Measurements from ENCODE around the gene FBXL14. TPM values are rescaled to one million over a fixed set of nuclear protein-coding genes. Genes with fewer than 3 reads are reported as not detected.
A peak's percentile ranks its signal among the peaks of the same experiment; 100 is the strongest.

Gene FBXL14
- total and polyA plus RNA-seq, 9 of the 15 experiments (the other 6 are each of a cell fraction or from before 2014, with no cell fraction given) = 0.13 to 9.8 (median 3.3) TPM

DNA sequence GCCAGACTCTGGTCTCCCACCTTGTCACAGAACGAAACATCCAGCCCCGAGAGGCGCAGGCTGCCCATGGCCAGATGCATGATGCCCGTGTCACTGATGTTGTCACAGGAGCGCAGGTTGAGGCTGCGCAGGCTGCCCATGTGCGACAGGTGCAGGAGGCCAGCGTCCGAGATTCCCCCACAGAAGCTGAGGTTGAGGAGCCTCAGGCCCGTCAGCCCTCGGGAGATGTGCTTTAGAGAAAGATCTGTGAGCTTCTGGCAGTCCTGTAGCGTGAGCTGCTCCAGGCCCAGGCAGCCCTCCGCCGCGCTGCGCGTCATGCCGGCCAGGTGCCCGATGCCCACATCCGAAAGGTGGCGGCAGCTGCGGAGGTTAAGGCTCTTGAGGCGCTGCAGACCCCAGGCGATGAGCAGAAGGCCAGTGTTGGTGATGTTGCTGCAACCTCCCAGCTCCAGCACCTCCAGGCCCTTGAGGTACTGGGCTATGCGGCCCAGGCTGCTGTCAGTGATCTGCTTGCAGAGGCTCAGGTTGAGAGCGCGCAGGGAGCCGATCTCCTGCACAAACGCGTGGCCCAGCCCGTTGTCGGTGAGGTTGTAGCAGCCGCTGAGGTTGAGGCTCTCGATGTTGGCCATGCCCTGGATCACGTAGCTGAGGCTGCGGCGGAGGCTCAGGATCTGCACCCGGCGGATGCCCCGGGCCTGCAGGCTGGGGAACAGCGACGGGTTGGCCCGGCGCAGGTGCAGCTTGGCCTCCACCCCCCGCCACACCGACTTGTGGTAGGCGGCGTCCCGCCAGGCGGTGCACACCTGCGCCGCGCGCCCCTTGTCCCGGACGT is 991 bp downstream of the FBXL14 start (continued):
- TF ChIP-seq, protein P1, sequence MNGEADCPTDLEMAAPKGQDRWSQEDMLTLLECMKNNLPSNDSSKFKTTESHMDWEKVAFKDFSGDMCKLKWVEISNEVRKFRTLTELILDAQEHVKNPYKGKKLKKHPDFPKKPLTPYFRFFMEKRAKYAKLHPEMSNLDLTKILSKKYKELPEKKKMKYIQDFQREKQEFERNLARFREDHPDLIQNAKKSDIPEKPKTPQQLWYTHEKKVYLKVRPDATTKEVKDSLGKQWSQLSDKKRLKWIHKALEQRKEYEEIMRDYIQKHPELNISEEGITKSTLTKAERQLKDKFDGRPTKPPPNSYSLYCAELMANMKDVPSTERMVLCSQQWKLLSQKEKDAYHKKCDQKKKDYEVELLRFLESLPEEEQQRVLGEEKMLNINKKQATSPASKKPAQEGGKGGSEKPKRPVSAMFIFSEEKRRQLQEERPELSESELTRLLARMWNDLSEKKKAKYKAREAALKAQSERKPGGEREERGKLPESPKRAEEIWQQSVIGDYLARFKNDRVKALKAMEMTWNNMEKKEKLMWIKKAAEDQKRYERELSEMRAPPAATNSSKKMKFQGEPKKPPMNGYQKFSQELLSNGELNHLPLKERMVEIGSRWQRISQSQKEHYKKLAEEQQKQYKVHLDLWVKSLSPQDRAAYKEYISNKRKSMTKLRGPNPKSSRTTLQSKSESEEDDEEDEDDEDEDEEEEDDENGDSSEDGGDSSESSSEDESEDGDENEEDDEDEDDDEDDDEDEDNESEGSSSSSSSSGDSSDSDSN (IDR thresholded peaks at IDR 0.05; ENCODE audit: borderline replicate concordance in 1 of 2, low read depth in 2 of 2, low read length in 2 of 2) = peak in 1 of 2 experiments; percentile 5; a peak in 1 of 4 replicates
- TF ChIP-seq ZC3H4 (CRISPR knock-in tag; IDR thresholded peaks at IDR 0.05; ENCODE audit: borderline replicate concordance) (no peak), KDM2B (CRISPR knock-in tag; IDR thresholded peaks at IDR 0.05) (no peak), ZBTB17 (CRISPR knock-in tag; IDR thresholded peaks at IDR 0.05) (no peak), TEAD2 (tag; IDR thresholded peaks at IDR 0.05) (no peak), ZNF551 (CRISPR knock-in tag; IDR thresholded peaks at IDR 0.05) (no peak), SIN3A (IDR thresholded peaks at IDR 0.05; ENCODE audit: borderline replicate concordance in 2 of 2, control insufficient read depth in 1 of 2, low read depth in 2 of 2, low read length in 2 of 2) (0 out of 4 replicates have a peak, but pooled peaks of 1 of the 2 experiments have one; percentile 15), L3MBTL2 (IDR thresholded peaks at IDR 0.05) (peak; percentile 44; the same call in 1 of the 2 replicates), TRIM28 (IDR thresholded peaks at IDR 0.05) (no peak), NCOA1 (IDR thresholded peaks at IDR 0.05; ENCODE audit: low read depth) (no peak), RBFOX2 (IDR thresholded peaks at IDR 0.05; ENCODE audit: low read depth, low read length) (peak; percentile 56), POLR2G (IDR thresholded peaks at IDR 0.05; ENCODE audit: low read depth, low read length) (peak; percentile 59), TCF7 (IDR thresholded peaks at IDR 0.05; ENCODE audit: borderline replicate concordance) (no peak)
- TF ChIP-seq, protein P2, sequence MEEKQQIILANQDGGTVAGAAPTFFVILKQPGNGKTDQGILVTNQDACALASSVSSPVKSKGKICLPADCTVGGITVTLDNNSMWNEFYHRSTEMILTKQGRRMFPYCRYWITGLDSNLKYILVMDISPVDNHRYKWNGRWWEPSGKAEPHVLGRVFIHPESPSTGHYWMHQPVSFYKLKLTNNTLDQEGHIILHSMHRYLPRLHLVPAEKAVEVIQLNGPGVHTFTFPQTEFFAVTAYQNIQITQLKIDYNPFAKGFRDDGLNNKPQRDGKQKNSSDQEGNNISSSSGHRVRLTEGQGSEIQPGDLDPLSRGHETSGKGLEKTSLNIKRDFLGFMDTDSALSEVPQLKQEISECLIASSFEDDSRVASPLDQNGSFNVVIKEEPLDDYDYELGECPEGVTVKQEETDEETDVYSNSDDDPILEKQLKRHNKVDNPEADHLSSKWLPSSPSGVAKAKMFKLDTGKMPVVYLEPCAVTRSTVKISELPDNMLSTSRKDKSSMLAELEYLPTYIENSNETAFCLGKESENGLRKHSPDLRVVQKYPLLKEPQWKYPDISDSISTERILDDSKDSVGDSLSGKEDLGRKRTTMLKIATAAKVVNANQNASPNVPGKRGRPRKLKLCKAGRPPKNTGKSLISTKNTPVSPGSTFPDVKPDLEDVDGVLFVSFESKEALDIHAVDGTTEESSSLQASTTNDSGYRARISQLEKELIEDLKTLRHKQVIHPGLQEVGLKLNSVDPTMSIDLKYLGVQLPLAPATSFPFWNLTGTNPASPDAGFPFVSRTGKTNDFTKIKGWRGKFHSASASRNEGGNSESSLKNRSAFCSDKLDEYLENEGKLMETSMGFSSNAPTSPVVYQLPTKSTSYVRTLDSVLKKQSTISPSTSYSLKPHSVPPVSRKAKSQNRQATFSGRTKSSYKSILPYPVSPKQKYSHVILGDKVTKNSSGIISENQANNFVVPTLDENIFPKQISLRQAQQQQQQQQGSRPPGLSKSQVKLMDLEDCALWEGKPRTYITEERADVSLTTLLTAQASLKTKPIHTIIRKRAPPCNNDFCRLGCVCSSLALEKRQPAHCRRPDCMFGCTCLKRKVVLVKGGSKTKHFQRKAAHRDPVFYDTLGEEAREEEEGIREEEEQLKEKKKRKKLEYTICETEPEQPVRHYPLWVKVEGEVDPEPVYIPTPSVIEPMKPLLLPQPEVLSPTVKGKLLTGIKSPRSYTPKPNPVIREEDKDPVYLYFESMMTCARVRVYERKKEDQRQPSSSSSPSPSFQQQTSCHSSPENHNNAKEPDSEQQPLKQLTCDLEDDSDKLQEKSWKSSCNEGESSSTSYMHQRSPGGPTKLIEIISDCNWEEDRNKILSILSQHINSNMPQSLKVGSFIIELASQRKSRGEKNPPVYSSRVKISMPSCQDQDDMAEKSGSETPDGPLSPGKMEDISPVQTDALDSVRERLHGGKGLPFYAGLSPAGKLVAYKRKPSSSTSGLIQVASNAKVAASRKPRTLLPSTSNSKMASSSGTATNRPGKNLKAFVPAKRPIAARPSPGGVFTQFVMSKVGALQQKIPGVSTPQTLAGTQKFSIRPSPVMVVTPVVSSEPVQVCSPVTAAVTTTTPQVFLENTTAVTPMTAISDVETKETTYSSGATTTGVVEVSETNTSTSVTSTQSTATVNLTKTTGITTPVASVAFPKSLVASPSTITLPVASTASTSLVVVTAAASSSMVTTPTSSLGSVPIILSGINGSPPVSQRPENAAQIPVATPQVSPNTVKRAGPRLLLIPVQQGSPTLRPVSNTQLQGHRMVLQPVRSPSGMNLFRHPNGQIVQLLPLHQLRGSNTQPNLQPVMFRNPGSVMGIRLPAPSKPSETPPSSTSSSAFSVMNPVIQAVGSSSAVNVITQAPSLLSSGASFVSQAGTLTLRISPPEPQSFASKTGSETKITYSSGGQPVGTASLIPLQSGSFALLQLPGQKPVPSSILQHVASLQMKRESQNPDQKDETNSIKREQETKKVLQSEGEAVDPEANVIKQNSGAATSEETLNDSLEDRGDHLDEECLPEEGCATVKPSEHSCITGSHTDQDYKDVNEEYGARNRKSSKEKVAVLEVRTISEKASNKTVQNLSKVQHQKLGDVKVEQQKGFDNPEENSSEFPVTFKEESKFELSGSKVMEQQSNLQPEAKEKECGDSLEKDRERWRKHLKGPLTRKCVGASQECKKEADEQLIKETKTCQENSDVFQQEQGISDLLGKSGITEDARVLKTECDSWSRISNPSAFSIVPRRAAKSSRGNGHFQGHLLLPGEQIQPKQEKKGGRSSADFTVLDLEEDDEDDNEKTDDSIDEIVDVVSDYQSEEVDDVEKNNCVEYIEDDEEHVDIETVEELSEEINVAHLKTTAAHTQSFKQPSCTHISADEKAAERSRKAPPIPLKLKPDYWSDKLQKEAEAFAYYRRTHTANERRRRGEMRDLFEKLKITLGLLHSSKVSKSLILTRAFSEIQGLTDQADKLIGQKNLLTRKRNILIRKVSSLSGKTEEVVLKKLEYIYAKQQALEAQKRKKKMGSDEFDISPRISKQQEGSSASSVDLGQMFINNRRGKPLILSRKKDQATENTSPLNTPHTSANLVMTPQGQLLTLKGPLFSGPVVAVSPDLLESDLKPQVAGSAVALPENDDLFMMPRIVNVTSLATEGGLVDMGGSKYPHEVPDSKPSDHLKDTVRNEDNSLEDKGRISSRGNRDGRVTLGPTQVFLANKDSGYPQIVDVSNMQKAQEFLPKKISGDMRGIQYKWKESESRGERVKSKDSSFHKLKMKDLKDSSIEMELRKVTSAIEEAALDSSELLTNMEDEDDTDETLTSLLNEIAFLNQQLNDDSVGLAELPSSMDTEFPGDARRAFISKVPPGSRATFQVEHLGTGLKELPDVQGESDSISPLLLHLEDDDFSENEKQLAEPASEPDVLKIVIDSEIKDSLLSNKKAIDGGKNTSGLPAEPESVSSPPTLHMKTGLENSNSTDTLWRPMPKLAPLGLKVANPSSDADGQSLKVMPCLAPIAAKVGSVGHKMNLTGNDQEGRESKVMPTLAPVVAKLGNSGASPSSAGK (IDR thresholded peaks at IDR 0.05) = peak; percentile 55; the same call in 1 of the 2 replicates
